ENCODE data around the gene MSX2. TPM values are rescaled to one million over a fixed set of nuclear protein-coding genes. Genes with fewer than 3 reads are reported as not detected.

The MSX2 gene
- total RNA-seq (2014; rRNA removed): 4.1 and 4.9 TPM in 2 replicates
- percentile 33 among the genes with signal in this experiment for Bru-seq, nascent RNA
- percentile 22 among the genes with signal in this experiment for BruChase-seq, experiment 1, labeled RNA remaining after a 6-hour chase
- percentile 29 among the genes with signal in this experiment for BruChase-seq, experiment 2, labeled RNA remaining after a 2-hour chase
- long read RNA-seq, partial matches to known transcripts: 0 of 2 reads
- long read RNA-seq, other reads (novel, unspliced or antisense): 0 of 2 reads

DNA sequence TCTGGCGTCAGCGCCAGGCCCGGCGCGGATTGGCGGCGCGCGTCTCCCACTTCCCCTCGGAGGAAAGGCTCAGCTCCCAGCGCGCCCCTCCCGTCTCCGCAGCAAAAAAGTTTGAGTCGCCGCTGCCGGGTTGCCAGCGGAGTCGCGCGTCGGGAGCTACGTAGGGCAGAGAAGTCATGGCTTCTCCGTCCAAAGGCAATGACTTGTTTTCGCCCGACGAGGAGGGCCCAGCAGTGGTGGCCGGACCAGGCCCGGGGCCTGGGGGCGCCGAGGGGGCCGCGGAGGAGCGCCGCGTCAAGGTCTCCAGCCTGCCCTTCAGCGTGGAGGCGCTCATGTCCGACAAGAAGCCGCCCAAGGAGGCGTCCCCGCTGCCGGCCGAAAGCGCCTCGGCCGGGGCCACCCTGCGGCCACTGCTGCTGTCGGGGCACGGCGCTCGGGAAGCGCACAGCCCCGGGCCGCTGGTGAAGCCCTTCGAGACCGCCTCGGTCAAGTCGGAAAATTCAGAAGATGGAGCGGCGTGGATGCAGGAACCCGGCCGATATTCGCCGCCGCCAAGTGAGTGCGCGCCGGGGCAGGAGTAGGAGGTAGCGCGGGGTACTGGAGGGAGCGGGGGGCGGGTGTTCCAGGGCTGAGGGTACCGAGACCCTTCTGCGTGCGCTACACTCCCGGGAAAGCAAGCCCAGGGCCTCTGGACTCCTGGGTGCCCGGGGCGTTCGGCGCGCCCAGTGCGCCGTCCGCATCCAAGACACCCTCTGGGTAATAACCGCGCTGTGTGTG lies at the start of gene MSX2:
Gene MSX2 (plus strand): TSS at position 99 of the 777 bp plus-strand sequence. CDS start 78 bp downstream, at position 177.
- H3K9me2 ChIP-seq (replicated peaks; ENCODE audit: low read length): no peaks in the 10 kb centered on the region
- DNase-seq (peak; percentile 77), ATAC-seq (peak; percentile 96)
- H3K4me2 ChIP-seq (ENCODE audit: low read length): peak within 1 kb of the TSS; percentile 94
- no peak for TF ChIP-seq EZH2 (IDR thresholded peaks at IDR 0.05; ENCODE audit: low read length, unreplicated experiment)
- TF ChIP-seq, protein P1, sequence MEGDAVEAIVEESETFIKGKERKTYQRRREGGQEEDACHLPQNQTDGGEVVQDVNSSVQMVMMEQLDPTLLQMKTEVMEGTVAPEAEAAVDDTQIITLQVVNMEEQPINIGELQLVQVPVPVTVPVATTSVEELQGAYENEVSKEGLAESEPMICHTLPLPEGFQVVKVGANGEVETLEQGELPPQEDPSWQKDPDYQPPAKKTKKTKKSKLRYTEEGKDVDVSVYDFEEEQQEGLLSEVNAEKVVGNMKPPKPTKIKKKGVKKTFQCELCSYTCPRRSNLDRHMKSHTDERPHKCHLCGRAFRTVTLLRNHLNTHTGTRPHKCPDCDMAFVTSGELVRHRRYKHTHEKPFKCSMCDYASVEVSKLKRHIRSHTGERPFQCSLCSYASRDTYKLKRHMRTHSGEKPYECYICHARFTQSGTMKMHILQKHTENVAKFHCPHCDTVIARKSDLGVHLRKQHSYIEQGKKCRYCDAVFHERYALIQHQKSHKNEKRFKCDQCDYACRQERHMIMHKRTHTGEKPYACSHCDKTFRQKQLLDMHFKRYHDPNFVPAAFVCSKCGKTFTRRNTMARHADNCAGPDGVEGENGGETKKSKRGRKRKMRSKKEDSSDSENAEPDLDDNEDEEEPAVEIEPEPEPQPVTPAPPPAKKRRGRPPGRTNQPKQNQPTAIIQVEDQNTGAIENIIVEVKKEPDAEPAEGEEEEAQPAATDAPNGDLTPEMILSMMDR (conservative IDR thresholded peaks at IDR 0.05; ENCODE audit: low read depth, low read length): no peak
- 0 out of 2 replicates have a peak, but pooled peaks cover 11% of the 10 kb centered on the region for H3K79me2 ChIP-seq (ENCODE audit: low read length)
- peak within 1 kb of the TSS; percentile 42; the same call in 1 of the 2 replicates for H3K9ac ChIP-seq (ENCODE audit: low read length)
- no peaks in the 10 kb centered on the region for H3K4me1 ChIP-seq (ENCODE audit: insufficient read depth, low read length)
- no TSS peak for BruUV-seq (replicated peaks)
- POLR2A ChIA-PET (ENCODE audit: unreplicated experiment): interaction anchor here (0.6 to 0.7 kb wide), 2 partner anchors 69 to 222 kb away, joined by 3 to 34 read pairs; no protein-coding TSS in a partner anchor
- intact Hi-C loops (cut with micrococcal nuclease): no loop called here
- no peaks in the 10 kb centered on the region for H3F3A ChIP-seq (ENCODE audit: low read length, unreplicated experiment)
- no peak within 1 kb of the TSS for H3K27ac ChIP-seq (ENCODE audit: low read length)
- H3K4me3 ChIP-seq (ENCODE audit: low read length): peak within 1 kb of the TSS; percentile 81
- H2AFZ ChIP-seq (ENCODE audit: low read length): peak within 1 kb of the TSS; percentile 98
- no peaks in the 10 kb centered on the region for H3K9me3 ChIP-seq (ENCODE audit: low read length)
- H3K27me3 ChIP-seq (ENCODE audit: low read length): peaks cover 29% of the 10 kb centered on the region
- CTCF ChIA-PET: no interaction called here
- no peaks in the 10 kb centered on the region for H3K36me3 ChIP-seq (ENCODE audit: low read depth, low read length)
- H4K20me1 ChIP-seq (ENCODE audit: low read length): no peaks in the 10 kb centered on the region

DNA sequence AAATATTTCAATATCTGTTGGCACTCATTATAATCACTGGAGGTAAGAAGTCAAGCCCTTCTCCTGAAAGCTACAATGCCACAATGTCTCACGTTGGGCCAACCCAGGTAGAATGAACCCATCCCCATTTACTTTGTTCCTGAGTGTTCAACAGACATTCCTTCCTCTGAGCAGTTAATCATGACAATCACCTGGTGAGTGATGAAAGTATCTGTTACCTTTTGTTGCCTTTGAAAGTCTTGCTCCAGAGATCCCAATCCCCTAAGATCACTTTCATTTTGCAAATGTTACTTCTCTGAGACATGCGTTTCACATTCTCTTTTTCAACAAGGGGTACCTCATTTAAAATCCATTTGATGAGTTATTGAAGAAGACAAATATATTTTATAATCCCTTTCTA lies 49.3 kb upstream of the MSX2 start:
- ATAC-seq (no peak), DNase-seq (no peak)
- Histone ChIP-seq H3K9ac (ENCODE audit: low read length) (no peak overlapping the region), H4K20me1 (ENCODE audit: low read length) (no peaks in the 10 kb centered on the region), H3K27ac (ENCODE audit: low read length) (no peak overlapping the region), H3K4me2 (ENCODE audit: low read length) (no peak overlapping the region), H3K27me3 (ENCODE audit: low read length) (peaks cover 6% of the 10 kb centered on the region; the same call in 1 of the 2 replicates), H3K4me3 (ENCODE audit: low read length) (no peak overlapping the region), H2AFZ (ENCODE audit: low read length) (no peak overlapping the region), H3K4me1 (ENCODE audit: insufficient read depth, low read length) (no peaks in the 10 kb centered on the region), H3K9me2 (replicated peaks; ENCODE audit: low read length) (no peaks in the 10 kb centered on the region), H3K36me3 (ENCODE audit: low read depth, low read length) (no peaks in the 10 kb centered on the region), H3F3A (ENCODE audit: low read length, unreplicated experiment) (no peaks in the 10 kb centered on the region), H3K79me2 (ENCODE audit: low read length) (no peaks in the 10 kb centered on the region), H3K9me3 (ENCODE audit: low read length) (no peaks in the 10 kb centered on the region)
- CTCF ChIA-PET: no interaction called here
- intact Hi-C loops (cut with micrococcal nuclease): no loop called here
- TF ChIP-seq EZH2 (IDR thresholded peaks at IDR 0.05; ENCODE audit: low read length, unreplicated experiment) (no peak), EZH2phosphoT487 (IDR thresholded peaks at IDR 0.05; ENCODE audit: borderline replicate concordance, low read length) (no peak)
- TF ChIP-seq, protein P1 (conservative IDR thresholded peaks at IDR 0.05; ENCODE audit: low read depth, low read length): no peak
- POLR2A ChIA-PET (ENCODE audit: unreplicated experiment): no interaction called here
- BruUV-seq (replicated peaks): no TSS peak

DNA sequence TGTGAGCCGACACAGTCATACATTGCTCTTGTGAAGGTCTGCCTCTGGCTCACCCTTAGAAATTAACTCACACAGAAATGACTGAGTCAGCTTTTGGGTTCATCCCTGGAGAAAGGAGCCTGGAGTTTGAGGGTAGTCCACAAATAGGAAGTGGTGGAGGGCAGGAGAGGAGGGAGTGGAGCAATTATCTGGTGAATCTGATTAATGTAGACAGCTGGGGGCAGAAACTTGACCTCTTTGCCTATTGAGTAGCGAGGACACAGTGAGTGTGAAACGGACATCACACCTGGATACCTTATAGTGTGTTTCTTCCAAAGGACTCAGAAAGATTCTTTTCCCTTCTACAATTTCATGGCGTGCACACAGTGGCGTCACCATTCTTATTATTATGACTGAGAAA lies 48.5 kb upstream of the MSX2 start:
- no peaks in the 10 kb centered on the region for H3K9me3 ChIP-seq (ENCODE audit: low read length)
- H3K27me3 ChIP-seq (ENCODE audit: low read length): peaks cover 8% of the 10 kb centered on the region; the same call in 1 of the 2 replicates
- no peak for DNase-seq
- no peak overlapping the region for H3K4me2 ChIP-seq (ENCODE audit: low read length)
- H2AFZ ChIP-seq (ENCODE audit: low read length): no peak overlapping the region
- no peaks in the 10 kb centered on the region for H3F3A ChIP-seq (ENCODE audit: low read length, unreplicated experiment)
- no peaks in the 10 kb centered on the region for H3K36me3 ChIP-seq (ENCODE audit: low read depth, low read length)
- H3K79me2 ChIP-seq (ENCODE audit: low read length): no peaks in the 10 kb centered on the region
- CTCF ChIA-PET: no interaction called here
- no peak overlapping the region for H3K27ac ChIP-seq (ENCODE audit: low read length)
- H3K4me3 ChIP-seq (ENCODE audit: low read length): no peak overlapping the region
- no peak for ATAC-seq
- no peak overlapping the region for H3K9ac ChIP-seq (ENCODE audit: low read length)
- no TSS peak for BruUV-seq (replicated peaks)
- POLR2A ChIA-PET (ENCODE audit: unreplicated experiment): no interaction called here
- TF ChIP-seq EZH2 (IDR thresholded peaks at IDR 0.05; ENCODE audit: low read length, unreplicated experiment) (no peak), EZH2phosphoT487 (IDR thresholded peaks at IDR 0.05; ENCODE audit: borderline replicate concordance, low read length) (no peak)
- TF ChIP-seq, protein P1 (conservative IDR thresholded peaks at IDR 0.05; ENCODE audit: low read depth, low read length): no peak
- no peaks in the 10 kb centered on the region for H4K20me1 ChIP-seq (ENCODE audit: low read length)
- intact Hi-C loops (cut with micrococcal nuclease): no loop called here
- no peaks in the 10 kb centered on the region for H3K4me1 ChIP-seq (ENCODE audit: insufficient read depth, low read length)
- H3K9me2 ChIP-seq (replicated peaks; ENCODE audit: low read length): no peaks in the 10 kb centered on the region
